B cell (primary cell): ENCODE results near the gene AREG. TPM values are rescaled to one million over a fixed set of nuclear protein-coding genes. Genes with fewer than 3 reads are reported as not detected.

ENCODE experiments used
- ATAC-seq: fragments of 200-7000 bp; cut with Tn5 transposase; one replicate; pipeline ENCODE4 v1.10.0; 2021; ENCODE audit warnings: low read depth, mild to moderate bottlenecking, moderate number of reproducible peaks, moderate library complexity
- CTCF ChIA-PET: fragments of 350-600 bp; sonication (Branson Sonifier 250); formaldehyde crosslinking; loops from one replicate; lab custom pipeline; 2021; ENCODE audit warnings: antibody characterized with exemption, inconsistent platforms; lab: Charles Lee
- POLR2A ChIA-PET: fragments of 350-600 bp; sonication (Branson Sonifier 250); formaldehyde crosslinking; loops from one replicate; lab custom pipeline; 2021; ENCODE audit warnings: antibody characterized with exemption; lab: Charles Lee
- DNase-seq: peaks from one replicate; pipeline ENCODE4 v3.0.0; 2013
- H2AFZ ChIP-seq: 2 replicates; pipeline ENCODE4 v1.6.1; 2012; ENCODE audit warnings: mild to moderate bottlenecking, low read depth, low read length; ENCODE audit not compliant: insufficient read depth, poor library complexity, severe bottlenecking
- H3K27ac ChIP-seq, 2 donors: 1 replicate in 1 of 2; 2 replicates in 1 of 2; pipeline ENCODE4 v1.5.1; 2012 to 2013; ENCODE audit warnings: low read length in 2 of 2, mild to moderate bottlenecking in 2 of 2, moderate library complexity in 1 of 2
- H3K27me3 ChIP-seq, 4 experiments: fragments of 200-600 bp in 1 of 4; sonication (generic) in 1 of 4; replicated peaks in 1 of 4; 1 replicate in 2 of 4; 2 replicates in 2 of 4; pipeline versions ENCODE4 v1.6.1 to v1.7.0; 2013 to 2016; ENCODE audit warnings: low read length in 3 of 4, mild to moderate bottlenecking in 2 of 4, mixed read lengths in 1 of 4, moderate library complexity in 1 of 4; ENCODE audit not compliant: insufficient read depth in 4 of 4, control insufficient read depth in 3 of 4; ENCODE audit errors: control extremely low read depth in 1 of 4
- H3K36me3 ChIP-seq, 2 experiments: replicated peaks in 1 of 2; 1 replicate in 1 of 2; 2 replicates in 1 of 2; pipeline versions ENCODE4 v1.6.1 to v1.7.1; 2013; ENCODE audit warnings: low read length in 1 of 2; ENCODE audit not compliant: insufficient read depth in 2 of 2, control insufficient read depth in 1 of 2; ENCODE audit errors: control extremely low read depth in 1 of 2, extremely low read depth in 1 of 2
- H3K4me1 ChIP-seq, 2 donors: fragments of 200-600 bp in 1 of 2; sonication (generic) in 1 of 2; 1 replicate in 1 of 2; 2 replicates in 1 of 2; pipeline versions ENCODE4 v1.5.1 to v1.6.1; 2013 to 2017; ENCODE audit warnings: low read length in 2 of 2; ENCODE audit not compliant: control insufficient read depth in 2 of 2, insufficient read depth in 2 of 2
- H3K4me2 ChIP-seq: replicated peaks from 2 replicates; pipeline ENCODE3; 2012; ENCODE audit warnings: mild to moderate bottlenecking, low read depth, low read length; ENCODE audit not compliant: poor library complexity, severe bottlenecking
- H3K4me3 ChIP-seq, 5 experiments: fragments of 200-600 bp in 1 of 5; sonication (generic) in 1 of 5; 1 replicate in 3 of 5; 2 replicates in 2 of 5; pipeline versions ENCODE4 v1.5.1 to v1.7.0; 2011 to 2016; ENCODE audit warnings: low read length in 4 of 5, mild to moderate bottlenecking in 4 of 5, low read depth in 2 of 5, control low read depth in 1 of 5, moderate library complexity in 1 of 5; ENCODE audit not compliant: insufficient read depth in 1 of 5; ENCODE audit errors: control extremely low read depth in 1 of 5, extremely low read depth in 1 of 5
- H3K79me2 ChIP-seq: fragments of 200-600 bp; sonication (generic); one replicate; pipeline ENCODE4 v1.6.0; 2016; ENCODE audit warnings: low read length; ENCODE audit not compliant: control insufficient read depth, insufficient read depth
- H3K9ac ChIP-seq: fragments of 200-600 bp; sonication (generic); 2 replicates; pipeline ENCODE4 v1.6.1; 2017; ENCODE audit warnings: mild to moderate bottlenecking, low read length, moderate library complexity
- H3K9me3 ChIP-seq, 3 donors: one replicate each; pipeline versions ENCODE4 v1.6.1 to v1.7.1; 2013; ENCODE audit warnings: low read length in 2 of 3; ENCODE audit not compliant: control insufficient read depth in 2 of 3, insufficient read depth in 1 of 3; ENCODE audit errors: control extremely low read depth in 1 of 3
- H4K20me1 ChIP-seq: 2 replicates; pipeline ENCODE4 v1.6.0; 2012; ENCODE audit warnings: mild to moderate bottlenecking, low read length; ENCODE audit not compliant: insufficient read depth, control insufficient read depth, poor library complexity, severe bottlenecking
- H3K27ac Mint-ChIP-seq: one replicate; pipeline ENCODE4 v1.8.0; 2021; ENCODE audit warnings: mixed read lengths
- H3K27me3 Mint-ChIP-seq: one replicate; pipeline ENCODE4 v1.8.0; 2021; ENCODE audit warnings: mixed read lengths
- H3K4me1 Mint-ChIP-seq: one replicate; pipeline ENCODE4 v1.8.0; 2021; ENCODE audit warnings: mixed read lengths
- H3K4me3 Mint-ChIP-seq: one replicate; pipeline ENCODE4 v1.8.0; 2021; ENCODE audit warnings: mixed read lengths
- H3K9me3 Mint-ChIP-seq: one replicate; pipeline ENCODE4 v1.8.0; 2022; ENCODE audit warnings: mixed read lengths; ENCODE audit not compliant: insufficient read depth
- EZH2 ChIP-seq: IDR thresholded peaks from 2 replicates; pipeline ENCODE4 v1.6.1; 2012; ENCODE audit warnings: borderline replicate concordance, low read depth, mild to moderate bottlenecking, moderate library complexity, low read length; ENCODE audit not compliant: insufficient read depth, poor library complexity, severe bottlenecking
- WGBS: methylation state at CpG from one replicate; pipeline ENCODE4 v1.1.5; 2013; ENCODE audit warnings: missing lambda C conversion rate; ENCODE audit not compliant: insufficient coverage; 5-methylcytosine and 5-hydroxymethylcytosine counted together
- intact Hi-C: fragments of 100-400 bp; cut with micrococcal nuclease; formaldehyde crosslinking; loops from one replicate; pipeline ENCODE4 v1.10.0; 2022
- polyA plus RNA-seq: library from polyadenylated mRNA; depleted of rRNA; stranded (reverse); fragments of >200 nt; gene quantifications from 2 replicates; pipeline ENCODE4 v1.2.3, GENCODE V29; 2012
- total RNA-seq, 2 donors: library from RNA; stranded (reverse); fragments of 120-200 nt in 1 of 2; gene quantifications; 1 replicate in 1 of 2; 2 replicates in 1 of 2; pipeline versions ENCODE4 v1.2.3 to v1.2.4, GENCODE V29; 2013 to 2022
- TF ChIP-seq, protein P1 (sequence below): fragments of 200-600 bp; IDR thresholded peaks from one replicate; pipeline ENCODE4 v1.8.0; 2022; ENCODE audit warnings: antibody characterized with exemption, mild to moderate bottlenecking

Gene AREG
- total and polyA plus RNA-seq, 2 donors (not counting 1 experiment from before 2014, with no cell fraction given) = 4.6 to 47.1 TPM

DNA sequence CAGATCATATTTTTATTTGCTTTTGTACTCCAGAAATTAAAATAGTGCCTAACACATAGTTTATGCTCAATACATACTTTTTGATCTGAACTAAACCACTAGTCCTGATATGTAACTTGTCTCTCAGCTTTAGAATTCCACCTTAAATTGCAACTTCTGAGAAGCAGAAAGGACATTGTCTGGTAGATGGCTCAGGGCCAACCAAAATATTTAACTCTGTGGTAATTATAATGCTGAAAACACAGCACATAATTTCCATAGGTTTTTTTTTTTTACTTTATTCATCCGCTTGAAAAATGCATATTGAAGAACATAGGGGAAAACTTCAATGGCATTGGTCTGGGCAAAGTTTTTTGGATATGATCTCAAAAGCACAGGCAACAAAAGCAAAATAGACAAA, 59.3 kb downstream of the AREG start:
- no peak for ATAC-seq
- Histone ChIP-seq H3K27me3 (peaks cover 0 to 20% (median 13%) of the 10 kb centered on the region in 4 experiments), H3K4me1 (peaks cover 0 to 5% of the 10 kb centered on the region in 2 donors), H4K20me1 (no peaks in the 10 kb centered on the region), H3K27ac (no peak overlapping the region), H3K9ac (no peak overlapping the region), H3K4me3 (no peak overlapping the region), H3K79me2 (no peaks in the 10 kb centered on the region), H3K4me2 (no peak overlapping the region), H3K36me3 (no peaks in the 10 kb centered on the region), H3K9me3 (peaks cover 0 to 2% (median 0%) of the 10 kb centered on the region in 3 donors), H2AFZ (no peak overlapping the region)
- peaks cover 46% of the 10 kb centered on the region for H3K27me3 Mint-ChIP-seq
- DNase-seq = no peak
- H3K27ac Mint-ChIP-seq = no peak overlapping the region
- no peak overlapping the region for H3K4me3 Mint-ChIP-seq
- WGBS = no CpG with 5 or more reads among the region's 1 CpG
- no peaks in the 10 kb centered on the region for H3K9me3 Mint-ChIP-seq
- POLR2A ChIA-PET = no interaction called here
- intact Hi-C loops = no loop called here
- CTCF ChIA-PET = no interaction called here
- TF ChIP-seq EZH2 = no peak
- TF ChIP-seq, protein P1, sequence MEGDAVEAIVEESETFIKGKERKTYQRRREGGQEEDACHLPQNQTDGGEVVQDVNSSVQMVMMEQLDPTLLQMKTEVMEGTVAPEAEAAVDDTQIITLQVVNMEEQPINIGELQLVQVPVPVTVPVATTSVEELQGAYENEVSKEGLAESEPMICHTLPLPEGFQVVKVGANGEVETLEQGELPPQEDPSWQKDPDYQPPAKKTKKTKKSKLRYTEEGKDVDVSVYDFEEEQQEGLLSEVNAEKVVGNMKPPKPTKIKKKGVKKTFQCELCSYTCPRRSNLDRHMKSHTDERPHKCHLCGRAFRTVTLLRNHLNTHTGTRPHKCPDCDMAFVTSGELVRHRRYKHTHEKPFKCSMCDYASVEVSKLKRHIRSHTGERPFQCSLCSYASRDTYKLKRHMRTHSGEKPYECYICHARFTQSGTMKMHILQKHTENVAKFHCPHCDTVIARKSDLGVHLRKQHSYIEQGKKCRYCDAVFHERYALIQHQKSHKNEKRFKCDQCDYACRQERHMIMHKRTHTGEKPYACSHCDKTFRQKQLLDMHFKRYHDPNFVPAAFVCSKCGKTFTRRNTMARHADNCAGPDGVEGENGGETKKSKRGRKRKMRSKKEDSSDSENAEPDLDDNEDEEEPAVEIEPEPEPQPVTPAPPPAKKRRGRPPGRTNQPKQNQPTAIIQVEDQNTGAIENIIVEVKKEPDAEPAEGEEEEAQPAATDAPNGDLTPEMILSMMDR = no peak
- peaks cover 6% of the 10 kb centered on the region for H3K4me1 Mint-ChIP-seq

Other genes starting within 250 kb of the AREG start
- 0.32 TPM in 1 of 2 replicates, not detected in the other for gene EPGN, start 136.7 kb upstream of the AREG start, total RNA-seq
- 0.20 TPM in 1 of 2 replicates, not detected in the other for gene EPGN, start 136.7 kb upstream of the AREG start, polyA plus RNA-seq
- not detected in 2 replicates for gene EREG, start 80.0 kb upstream of the AREG start, total RNA-seq
- 0.33 TPM in 2 replicates for gene EREG, start 80.0 kb upstream of the AREG start, polyA plus RNA-seq